Measurements from ENCODE around the gene DGKB. TPM values are rescaled to one million over a fixed set of nuclear protein-coding genes. Genes with fewer than 3 reads are reported as not detected.
"Not testable (repeated sequence)": the region's sequence is repeated elsewhere in the genome, so short reads cannot be mapped to it uniquely, and the experiment has no call there.

DGKB gene
- total and polyA plus RNA-seq, 8 donors, result 0.20 to 260 (median 3.2) TPM; not detected in 4

DNA sequence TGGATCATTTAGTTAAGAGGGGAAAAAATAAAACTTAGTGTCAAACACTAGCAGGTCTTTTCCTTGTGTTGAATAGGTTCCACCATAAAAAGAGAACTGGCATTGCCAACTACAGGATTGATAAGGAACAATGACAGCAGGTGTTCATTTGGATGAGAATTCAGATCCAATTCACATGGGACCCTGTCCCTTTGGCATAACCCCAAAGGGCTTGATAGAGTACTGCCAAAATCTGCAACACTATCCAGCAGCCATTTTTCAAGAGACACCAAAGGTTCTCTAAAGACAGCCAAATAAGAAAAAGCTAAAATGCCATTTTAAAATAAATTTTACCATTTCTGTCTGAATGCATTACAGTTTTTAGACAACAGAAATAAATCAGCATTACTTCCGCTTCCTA lies 422.3 kb downstream of the DGKB start:
- Histone ChIP-seq H3K27ac (no peak overlapping the region), H3K9me3 (no peaks in the 10 kb centered on the region), H3K27me3 (no peaks in the 10 kb centered on the region), H3K4me1 (no peaks in the 10 kb centered on the region), H3K36me3 (no peaks in the 10 kb centered on the region), H3K4me3 (no peak overlapping the region)
- DNase-seq, result no peak
- intact Hi-C loops (cut with DNase I; ENCODE audit: low total_unique reads), result no loop called here
- 75 to 98% (median 86%) methylated on average over 1 of the region's 1 CpG for WGBS, 5 donors
- TF ChIP-seq EP300 (IDR thresholded peaks at IDR 0.05) (no peak), CTCF (IDR thresholded peaks at IDR 0.05) (no peak), POLR2A (IDR thresholded peaks at IDR 0.05) (no peak), POLR2AphosphoS5 (IDR thresholded peaks at IDR 0.05) (no peak)

DNA sequence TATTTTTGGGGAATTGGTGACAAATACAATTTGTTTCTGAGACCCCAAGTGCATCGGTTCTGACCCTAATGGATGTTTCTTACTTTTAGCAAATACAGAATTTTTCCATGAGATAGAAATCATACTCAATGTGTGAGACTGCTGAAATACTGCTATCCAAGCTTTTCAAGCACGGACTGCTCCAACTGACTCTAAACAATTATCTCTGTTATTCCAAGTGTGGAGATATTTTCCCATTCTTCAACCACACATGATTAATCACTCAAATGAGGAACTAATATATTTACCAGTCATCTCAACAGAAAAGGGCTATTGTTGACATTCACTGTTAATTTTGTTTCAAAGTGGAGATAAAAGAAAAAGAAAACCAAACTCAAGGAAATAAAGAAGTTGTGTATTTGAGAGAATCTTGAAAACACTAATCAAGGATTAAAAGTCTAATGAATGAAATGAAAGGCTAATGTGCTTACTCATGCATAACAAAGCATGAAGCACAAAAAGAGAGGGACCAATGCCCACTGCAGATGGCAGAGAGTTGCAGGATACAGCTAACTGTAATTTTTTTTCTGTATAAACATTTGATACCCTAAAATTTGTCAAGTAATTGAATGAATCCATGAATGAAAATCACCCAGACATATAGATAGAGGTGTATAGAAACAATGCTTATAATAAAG lies 423.6 kb downstream of the DGKB start:
- TF ChIP-seq EP300 (IDR thresholded peaks at IDR 0.05) (no peak), CTCF (IDR thresholded peaks at IDR 0.05) (no peak), POLR2A (IDR thresholded peaks at IDR 0.05) (no peak), POLR2AphosphoS5 (IDR thresholded peaks at IDR 0.05) (no peak)
- intact Hi-C loops (cut with DNase I; ENCODE audit: low total_unique reads), result no loop called here
- Histone ChIP-seq H3K4me1 (no peaks in the 10 kb centered on the region), H3K4me3 (no peak overlapping the region), H3K27me3 (no peaks in the 10 kb centered on the region), H3K36me3 (no peaks in the 10 kb centered on the region), H3K9me3 (no peaks in the 10 kb centered on the region), H3K27ac (no peak overlapping the region)
- no peak for DNase-seq
- WGBS, 5 donors, result 46 to 66% (median 53%) methylated on average over 2 of the region's 2 CpGs

DNA sequence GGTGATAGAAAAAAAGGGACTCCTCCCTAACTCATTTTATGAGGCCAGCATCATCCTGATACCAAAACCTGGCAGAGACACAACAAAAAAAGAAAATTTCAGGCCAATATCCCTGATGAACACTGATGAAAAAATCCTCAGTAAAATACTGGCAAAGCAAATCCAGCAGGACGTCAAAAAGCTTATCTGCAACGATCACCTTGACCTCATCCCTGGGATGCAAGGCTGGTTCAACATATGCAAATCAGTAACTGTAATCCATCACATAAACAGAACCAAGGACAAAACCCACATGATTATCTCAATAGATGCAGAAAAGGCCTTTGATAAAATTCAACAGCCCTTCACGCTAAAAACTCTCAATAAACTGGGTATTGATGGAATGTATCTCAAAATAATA lies 440.8 kb downstream of the DGKB start:
- intact Hi-C loops (cut with DNase I; ENCODE audit: low total_unique reads); H3K9me3 ChIP-seq; H3K36me3 ChIP-seq; H3K4me3 ChIP-seq; H3K4me1 ChIP-seq; DNase-seq; H3K27me3 ChIP-seq; H3K27ac ChIP-seq: not testable (repeated sequence)
- WGBS, 5 donors, result 29 to 88% (median 53%) methylated on average over 3 of the region's 3 CpGs

DNA sequence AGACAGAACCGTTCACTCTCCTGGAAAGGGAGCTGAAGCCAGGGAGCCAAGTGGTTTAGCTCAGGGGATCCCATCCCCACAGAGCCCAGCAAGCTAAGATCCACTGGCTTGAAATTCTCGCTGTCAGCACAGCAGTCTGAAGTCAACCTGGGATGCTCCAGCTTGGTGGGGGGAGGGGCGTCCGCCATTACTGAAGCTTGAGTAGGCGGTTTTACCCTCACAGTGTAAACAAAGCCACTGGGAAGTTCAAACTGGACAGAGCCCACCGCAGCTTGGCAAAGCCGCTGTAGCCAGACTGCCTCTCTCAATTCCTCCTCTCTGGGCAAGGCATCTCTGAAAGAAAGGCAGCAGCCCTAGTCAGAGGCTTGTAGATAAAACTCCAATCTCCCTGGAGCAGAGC lies 443.7 kb downstream of the DGKB start:
- H3K36me3 ChIP-seq, H3K4me3 ChIP-seq, H3K27me3 ChIP-seq, H3K27ac ChIP-seq, H3K9me3 ChIP-seq, H3K4me1 ChIP-seq, DNase-seq: not testable (repeated sequence)
- intact Hi-C loops (cut with DNase I; ENCODE audit: low total_unique reads), result loop anchor here (5.0 kb wide), 1 partner anchor 1177 kb away; no protein-coding TSS in a partner anchor
- WGBS, 5 donors, result 90 to 100% (median 94%) methylated on average over 3 to 7 of the region's 7 CpGs

GRCh38 chr7:14457568-14458453 lies 444.7 kb downstream of the DGKB start:
- peaks cover 0 to 7% (median 3%) of the 10 kb centered on the region in 4 donors for H3K4me1 ChIP-seq
- no peak overlapping the region for H3K27ac ChIP-seq
- peak in 4 of 7 experiments; percentile 38 to 90 (median 70) for TF ChIP-seq CTCF (IDR thresholded peaks at IDR 0.05)
- no peak for TF ChIP-seq POLR2A (IDR thresholded peaks at IDR 0.05)
- no peaks in the 10 kb centered on the region for H3K36me3 ChIP-seq
- no peak overlapping the region for H3K4me3 ChIP-seq
- intact Hi-C loops (cut with DNase I; ENCODE audit: low total_unique reads), result loop anchor here (5.0 kb wide), 1 partner anchor 1176 kb away; no protein-coding TSS in a partner anchor
- 24 to 27% (median 26%) methylated on average over 13 of the region's 13 CpGs for WGBS, 5 donors
- H3K9me3 ChIP-seq, result no peaks in the 10 kb centered on the region
- H3K27me3 ChIP-seq, result no peaks in the 10 kb centered on the region
- peak; percentile 76 to 92 for DNase-seq

Measured in stomach (tissue), 9 donors.